ENCODE results near the gene SOCS6.

Gene SOCS6

GRCh38 chr18:70296781-70297180 is 7.9 kb downstream of the SOCS6 start (continued):
- TF ChIP-seq TOX (CRISPR knock-in tag; IDR thresholded peaks at IDR 0.05; ENCODE audit: borderline replicate concordance), result no peak

- TF ChIP-seq ARNTL (CRISPR knock-in tag; IDR thresholded peaks at IDR 0.05; ENCODE audit: borderline replicate concordance, low read depth), result no peak
- no peak for TF ChIP-seq GLIS3 (CRISPR knock-in tag; IDR thresholded peaks at IDR 0.05)
- no peak for TF ChIP-seq CSDC2 (CRISPR knock-in tag; IDR thresholded peaks at IDR 0.05)
- no peak for TF ChIP-seq TOX (CRISPR knock-in tag; IDR thresholded peaks at IDR 0.05; ENCODE audit: borderline replicate concordance)
- ATAC-seq, result no peak
Measured at GRCh38 chr18:70299393-70299792, 10.5 kb downstream of the SOCS6 start.

DNA sequence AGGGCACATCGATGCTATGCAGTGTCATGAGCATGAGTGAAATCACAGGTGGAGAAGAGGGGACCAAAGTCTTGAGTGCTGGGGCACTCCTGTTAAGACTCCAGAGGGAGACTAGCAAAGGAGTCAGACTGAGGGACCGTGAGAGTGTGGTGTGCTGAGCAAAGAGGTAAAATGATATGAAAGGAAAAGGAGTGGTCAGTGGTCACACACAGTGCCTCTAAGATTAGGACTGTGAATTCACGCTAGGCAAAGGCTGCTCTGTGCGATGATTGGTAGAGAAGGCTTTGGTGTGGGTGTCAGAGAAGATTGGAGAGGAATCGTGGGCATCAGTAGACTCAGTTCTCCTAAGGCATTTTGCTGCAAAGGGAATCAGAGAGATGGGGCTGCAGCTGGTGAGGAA is 12.8 kb downstream of the SOCS6 start:
- TF ChIP-seq, protein P1, sequence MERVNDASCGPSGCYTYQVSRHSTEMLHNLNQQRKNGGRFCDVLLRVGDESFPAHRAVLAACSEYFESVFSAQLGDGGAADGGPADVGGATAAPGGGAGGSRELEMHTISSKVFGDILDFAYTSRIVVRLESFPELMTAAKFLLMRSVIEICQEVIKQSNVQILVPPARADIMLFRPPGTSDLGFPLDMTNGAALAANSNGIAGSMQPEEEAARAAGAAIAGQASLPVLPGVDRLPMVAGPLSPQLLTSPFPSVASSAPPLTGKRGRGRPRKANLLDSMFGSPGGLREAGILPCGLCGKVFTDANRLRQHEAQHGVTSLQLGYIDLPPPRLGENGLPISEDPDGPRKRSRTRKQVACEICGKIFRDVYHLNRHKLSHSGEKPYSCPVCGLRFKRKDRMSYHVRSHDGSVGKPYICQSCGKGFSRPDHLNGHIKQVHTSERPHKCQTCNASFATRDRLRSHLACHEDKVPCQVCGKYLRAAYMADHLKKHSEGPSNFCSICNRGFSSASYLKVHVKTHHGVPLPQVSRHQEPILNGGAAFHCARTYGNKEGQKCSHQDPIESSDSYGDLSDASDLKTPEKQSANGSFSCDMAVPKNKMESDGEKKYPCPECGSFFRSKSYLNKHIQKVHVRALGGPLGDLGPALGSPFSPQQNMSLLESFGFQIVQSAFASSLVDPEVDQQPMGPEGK (CRISPR knock-in tag; IDR thresholded peaks at IDR 0.05; ENCODE audit: borderline replicate concordance), result no peak
- TF ChIP-seq TCF4 (CRISPR knock-in tag; IDR thresholded peaks at IDR 0.05; ENCODE audit: borderline replicate concordance) (no peak), ZNF70 (CRISPR knock-in tag; IDR thresholded peaks at IDR 0.05) (no peak), OSR1 (CRISPR knock-in tag; IDR thresholded peaks at IDR 0.05) (no peak), ZNF8 (CRISPR knock-in tag; IDR thresholded peaks at IDR 0.05) (no peak), TOX (CRISPR knock-in tag; IDR thresholded peaks at IDR 0.05; ENCODE audit: borderline replicate concordance) (no peak), ESRRG (CRISPR knock-in tag; IDR thresholded peaks at IDR 0.05) (no peak), BACH2 (CRISPR knock-in tag; IDR thresholded peaks at IDR 0.05; ENCODE audit: borderline replicate concordance) (no peak), SNAI2 (CRISPR knock-in tag; IDR thresholded peaks at IDR 0.05) (no peak), ZNF565 (CRISPR knock-in tag; conservative IDR thresholded peaks at IDR 0.05; ENCODE audit: low read depth) (no peak)
- TF ChIP-seq, protein P2, sequence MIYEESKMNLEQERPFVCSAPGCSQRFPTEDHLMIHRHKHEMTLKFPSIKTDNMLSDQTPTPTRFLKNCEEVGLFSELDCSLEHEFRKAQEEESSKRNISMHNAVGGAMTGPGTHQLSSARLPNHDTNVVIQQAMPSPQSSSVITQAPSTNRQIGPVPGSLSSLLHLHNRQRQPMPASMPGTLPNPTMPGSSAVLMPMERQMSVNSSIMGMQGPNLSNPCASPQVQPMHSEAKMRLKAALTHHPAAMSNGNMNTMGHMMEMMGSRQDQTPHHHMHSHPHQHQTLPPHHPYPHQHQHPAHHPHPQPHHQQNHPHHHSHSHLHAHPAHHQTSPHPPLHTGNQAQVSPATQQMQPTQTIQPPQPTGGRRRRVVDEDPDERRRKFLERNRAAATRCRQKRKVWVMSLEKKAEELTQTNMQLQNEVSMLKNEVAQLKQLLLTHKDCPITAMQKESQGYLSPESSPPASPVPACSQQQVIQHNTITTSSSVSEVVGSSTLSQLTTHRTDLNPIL (CRISPR knock-in tag; IDR thresholded peaks at IDR 0.05; ENCODE audit: low read depth), result no peak
- no peak for ATAC-seq

- TF ChIP-seq, protein P1 (CRISPR knock-in tag; IDR thresholded peaks at IDR 0.05; ENCODE audit: borderline replicate concordance), result no peak
- TF ChIP-seq CSRNP3 (CRISPR knock-in tag; IDR thresholded peaks at IDR 0.05), result no peak
- no peak for TF ChIP-seq RARB (CRISPR knock-in tag; IDR thresholded peaks at IDR 0.05)
- TF ChIP-seq, protein P3, sequence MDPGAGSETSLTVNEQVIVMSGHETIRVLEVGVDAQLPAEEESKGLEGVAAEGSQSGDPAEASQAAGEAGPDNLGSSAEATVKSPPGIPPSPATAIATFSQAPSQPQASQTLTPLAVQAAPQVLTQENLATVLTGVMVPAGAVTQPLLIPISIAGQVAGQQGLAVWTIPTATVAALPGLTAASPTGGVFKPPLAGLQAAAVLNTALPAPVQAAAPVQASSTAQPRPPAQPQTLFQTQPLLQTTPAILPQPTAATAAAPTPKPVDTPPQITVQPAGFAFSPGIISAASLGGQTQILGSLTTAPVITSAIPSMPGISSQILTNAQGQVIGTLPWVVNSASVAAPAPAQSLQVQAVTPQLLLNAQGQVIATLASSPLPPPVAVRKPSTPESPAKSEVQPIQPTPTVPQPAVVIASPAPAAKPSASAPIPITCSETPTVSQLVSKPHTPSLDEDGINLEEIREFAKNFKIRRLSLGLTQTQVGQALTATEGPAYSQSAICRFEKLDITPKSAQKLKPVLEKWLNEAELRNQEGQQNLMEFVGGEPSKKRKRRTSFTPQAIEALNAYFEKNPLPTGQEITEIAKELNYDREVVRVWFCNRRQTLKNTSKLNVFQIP (CRISPR knock-in tag; IDR thresholded peaks at IDR 0.05; ENCODE audit: borderline replicate concordance, low read depth), result no peak
- TF ChIP-seq PPARA (CRISPR knock-in tag; IDR thresholded peaks at IDR 0.05; ENCODE audit: borderline replicate concordance), result no peak
- TF ChIP-seq GLIS3 (CRISPR knock-in tag; IDR thresholded peaks at IDR 0.05), result no peak
- no peak for TF ChIP-seq OSR1 (CRISPR knock-in tag; IDR thresholded peaks at IDR 0.05)
- no peak for TF ChIP-seq ZNF565 (CRISPR knock-in tag; conservative IDR thresholded peaks at IDR 0.05; ENCODE audit: low read depth)
- no peak for TF ChIP-seq ZNF8 (CRISPR knock-in tag; IDR thresholded peaks at IDR 0.05)
- TF ChIP-seq, protein P2 (CRISPR knock-in tag; IDR thresholded peaks at IDR 0.05; ENCODE audit: low read depth), result no peak
- TF ChIP-seq CSDC2 (CRISPR knock-in tag; IDR thresholded peaks at IDR 0.05), result no peak
- no peak for TF ChIP-seq ISL1 (CRISPR knock-in tag; IDR thresholded peaks at IDR 0.05)
- no peak for TF ChIP-seq ZNF70 (CRISPR knock-in tag; IDR thresholded peaks at IDR 0.05)
Measured at GRCh38 chr18:70308555-70309294, 19.9 kb downstream of the SOCS6 start.

More at GRCh38 chr18:70308555-70309294, 19.9 kb downstream of the SOCS6 start:
- no peak for ATAC-seq

Measured in SK-N-SH treated with all-trans-retinoic acid at 6 μM for 48 hours (cell line).